GM21825 (cell line): ENCODE data around the gene SH3PXD2B.

Experiments
- ATAC-seq: cut with Tn5 transposase; IDR thresholded peaks from one replicate; pipeline ENCODE4 v1.9.1; 2021; ENCODE audit warnings: mild to moderate bottlenecking, moderate library complexity; ENCODE audit not compliant: unreplicated experiment

SH3PXD2B gene

GRCh38 chr5:172437445-172438318 is 16.6 kb downstream of the SH3PXD2B start:
- no peak for ATAC-seq

DNA sequence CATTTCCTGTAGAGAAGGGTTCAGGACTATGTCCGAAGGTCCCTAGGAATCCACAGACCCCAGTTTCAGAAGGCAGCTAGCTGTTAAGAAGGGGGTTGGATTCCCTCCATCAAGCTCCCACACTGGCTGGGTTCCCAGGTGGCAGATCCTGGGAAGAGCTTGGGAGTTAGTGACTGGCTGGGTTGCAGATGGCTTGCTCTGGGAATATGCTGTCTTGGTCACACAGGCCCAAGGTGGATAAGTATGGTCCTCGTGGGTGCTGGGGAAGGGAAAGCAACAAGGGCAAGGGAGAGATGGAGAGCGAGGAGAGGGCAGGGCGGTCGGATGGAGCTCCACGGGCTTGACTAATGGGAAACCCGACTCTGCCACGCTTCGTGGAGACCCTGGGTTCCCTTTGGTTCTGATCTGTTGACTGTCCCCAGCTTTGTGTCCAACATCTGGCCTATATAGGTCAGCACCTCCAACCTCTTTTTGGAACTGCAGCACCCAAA is 17.4 kb downstream of the SH3PXD2B start:
- no peak for ATAC-seq

GRCh38 chr5:172436078-172436878 is 18.0 kb downstream of the SH3PXD2B start:
- ATAC-seq: no peak

GRCh38 chr5:172435362-172436077 is 18.8 kb downstream of the SH3PXD2B start:
- no peak for ATAC-seq

GRCh38 chr5:172434251-172434650 is 20.1 kb downstream of the SH3PXD2B start:
- ATAC-seq: no peak

DNA sequence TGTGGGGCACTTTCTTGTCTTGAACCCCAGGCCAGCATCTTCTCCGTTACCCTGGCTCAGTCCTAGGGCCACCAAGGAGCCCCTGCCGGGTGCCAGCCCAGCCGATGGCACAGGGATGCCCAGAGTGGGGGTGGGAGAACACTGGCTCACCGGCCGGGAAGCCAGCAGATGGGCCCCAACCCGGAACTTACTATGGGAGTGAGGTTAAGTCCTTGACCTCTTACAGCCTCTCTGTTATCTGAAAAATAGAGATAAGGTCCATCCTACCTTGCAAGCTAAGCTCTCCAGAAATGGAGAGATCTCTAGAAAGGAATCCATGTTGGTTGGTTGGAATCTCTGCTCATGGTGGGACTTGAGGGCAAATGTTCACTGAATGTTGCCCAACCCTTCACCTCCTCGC is 20.8 kb downstream of the SH3PXD2B start:
- ATAC-seq: no peak

GRCh38 chr5:172433071-172433470 is 21.3 kb downstream of the SH3PXD2B start:
- no peak for ATAC-seq

- ATAC-seq: no peak
Measured at GRCh38 chr5:172430354-172430753, 24.0 kb downstream of the SH3PXD2B start.

GRCh38 chr5:172429201-172429940 is 25.0 kb downstream of the SH3PXD2B start:
- ATAC-seq: no peak

GRCh38 chr5:172428224-172429166 is 25.8 kb downstream of the SH3PXD2B start:
- ATAC-seq: no peak

GRCh38 chr5:172427202-172427601 is 27.1 kb downstream of the SH3PXD2B start:
- no peak for ATAC-seq

- ATAC-seq: no peak
Measured at GRCh38 chr5:172426086-172426485, 28.2 kb downstream of the SH3PXD2B start.

DNA sequence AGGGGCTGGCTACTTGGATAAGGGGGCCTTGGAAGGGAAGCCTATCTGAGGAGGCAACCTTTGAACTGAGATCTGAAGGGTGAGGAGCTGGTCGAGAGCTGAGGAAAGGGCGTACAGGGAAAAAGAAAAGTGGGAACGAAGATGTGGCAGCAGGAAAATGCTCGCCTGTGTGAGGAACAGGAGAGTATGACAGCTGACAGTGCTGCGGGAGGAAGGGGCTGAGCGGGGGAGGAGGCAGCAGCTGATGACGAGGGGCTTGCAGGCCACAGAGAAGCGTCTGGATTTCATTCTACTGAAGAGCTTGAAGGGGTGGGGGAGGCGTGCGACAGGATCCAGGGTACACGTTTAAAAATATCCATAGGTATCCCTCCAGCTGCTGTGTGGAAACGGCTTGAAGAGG is 28.9 kb downstream of the SH3PXD2B start:
- ATAC-seq: no peak

DNA sequence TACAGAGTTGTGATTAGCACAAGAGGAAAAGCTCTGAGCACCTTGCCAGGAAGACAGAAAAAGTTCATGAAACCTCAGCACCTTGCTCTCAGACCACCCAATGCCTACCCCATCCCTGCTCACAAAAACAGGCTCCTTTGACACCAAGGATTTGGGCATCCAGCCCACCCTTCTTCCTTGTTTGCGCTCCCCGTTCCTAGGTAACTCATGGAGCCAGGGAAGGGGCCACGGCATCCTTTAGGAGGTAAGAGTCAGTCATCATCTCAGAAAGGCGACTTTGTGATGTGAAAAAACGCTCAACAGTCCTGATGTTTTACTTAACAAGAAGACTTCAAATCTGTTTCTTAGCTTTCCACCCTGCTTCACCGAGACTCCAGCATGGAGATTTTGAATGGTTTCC is 29.5 kb downstream of the SH3PXD2B start:
- no peak for ATAC-seq

- no peak for ATAC-seq
Measured at GRCh38 chr5:172424111-172424490, 30.2 kb downstream of the SH3PXD2B start.

DNA sequence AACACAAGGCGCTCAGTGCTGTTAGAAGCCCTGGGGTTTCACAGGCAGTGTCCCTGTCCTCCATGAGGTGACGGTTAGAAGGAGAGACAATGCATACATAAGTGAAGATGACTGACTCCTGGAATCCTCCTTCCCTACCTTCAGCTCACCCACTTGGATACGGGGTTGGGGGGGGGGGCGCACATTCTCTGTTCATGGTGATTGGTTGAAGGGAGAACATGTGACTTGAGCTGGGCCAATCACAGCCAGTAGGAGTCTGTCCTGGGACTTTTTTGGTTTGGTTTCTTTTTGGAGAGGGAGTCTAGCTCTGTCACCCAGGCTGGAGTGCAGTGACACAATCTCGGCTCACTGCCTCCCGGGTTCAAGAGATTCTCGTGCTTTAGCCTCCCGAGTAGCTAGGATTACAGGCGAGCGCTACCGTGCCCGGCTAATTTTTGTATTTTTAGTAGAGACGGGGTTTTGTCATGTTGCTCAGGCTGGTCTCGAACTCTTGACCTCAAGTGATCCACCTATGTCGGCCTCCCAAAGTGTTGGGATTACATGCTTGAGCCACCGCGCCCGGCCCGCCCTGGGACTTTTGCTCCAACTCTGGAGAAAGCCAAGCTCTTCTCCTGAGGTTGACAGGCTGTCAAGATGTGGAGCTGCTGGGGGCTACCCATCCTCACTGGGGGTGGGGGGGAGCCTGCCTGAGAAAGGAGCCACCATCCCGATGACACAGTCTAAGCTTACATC is 30.8 kb downstream of the SH3PXD2B start:
- no peak for ATAC-seq

- no peak for ATAC-seq
Measured at GRCh38 chr5:172422255-172422654, 32.1 kb downstream of the SH3PXD2B start.

GRCh38 chr5:172421020-172421419 is 33.3 kb downstream of the SH3PXD2B start:
- ATAC-seq: no peak
